Measurements from ENCODE around the gene ELAVL3.
"Not testable (repeated sequence)": the region's sequence is repeated elsewhere in the genome, so short reads cannot be mapped to it uniquely, and the experiment has no call there.

ELAVL3 gene

DNA sequence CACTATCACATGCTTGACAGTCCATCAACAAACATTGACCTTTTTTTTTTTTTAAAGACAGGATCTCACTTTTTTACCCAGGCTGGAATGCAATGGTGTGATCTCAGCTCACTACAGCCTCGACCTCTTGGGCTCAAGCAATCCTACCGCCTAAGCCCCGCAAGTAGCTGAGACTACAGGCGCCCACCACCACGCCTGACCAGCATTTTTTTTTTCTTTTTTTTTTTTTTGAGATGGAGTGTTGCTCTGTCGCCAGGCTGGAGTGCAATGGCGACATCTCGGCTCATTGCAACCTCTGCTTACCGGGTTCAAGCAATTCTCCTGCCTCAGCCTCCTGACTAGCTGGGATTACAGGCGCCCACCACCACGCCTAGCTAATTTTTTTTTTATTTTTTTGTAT is 21.9 kb downstream of the ELAVL3 start:
- not testable (repeated sequence) for DNase-seq (ENCODE audit: low read depth, low spot score)

DNA sequence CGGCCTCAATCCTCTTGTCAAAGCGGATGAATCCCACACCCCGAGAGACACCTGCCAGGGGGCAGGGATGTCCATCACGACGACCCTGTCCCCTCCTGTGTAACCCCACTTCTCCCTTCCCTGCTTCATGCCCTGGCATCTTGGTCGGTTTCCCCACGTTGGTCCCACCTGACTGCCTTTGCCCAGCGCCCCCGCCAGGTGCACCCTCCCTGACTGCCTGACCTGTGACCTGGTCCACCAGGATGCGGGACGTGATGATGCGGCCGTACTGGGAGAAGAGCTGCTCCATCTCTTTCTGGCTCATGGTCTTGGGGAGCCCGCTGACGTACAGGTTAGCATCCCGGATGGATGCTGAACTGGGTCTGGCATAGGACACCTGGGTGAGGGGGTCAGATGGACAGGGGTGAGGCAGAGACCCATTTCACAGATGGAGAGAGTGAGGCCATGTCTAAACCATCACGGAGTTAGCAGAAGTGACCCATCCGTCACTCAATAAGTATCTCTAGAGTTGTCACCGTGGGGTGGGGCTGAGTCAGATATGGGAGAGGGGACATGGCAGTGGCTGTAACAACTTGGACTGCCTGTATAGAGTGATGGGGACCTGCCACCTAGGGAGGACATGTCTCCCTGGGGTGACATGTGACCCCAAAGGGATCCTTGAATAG is 22.5 kb downstream of the ELAVL3 start:
- DNase-seq (ENCODE audit: low read depth, low spot score), result no peak

DNA sequence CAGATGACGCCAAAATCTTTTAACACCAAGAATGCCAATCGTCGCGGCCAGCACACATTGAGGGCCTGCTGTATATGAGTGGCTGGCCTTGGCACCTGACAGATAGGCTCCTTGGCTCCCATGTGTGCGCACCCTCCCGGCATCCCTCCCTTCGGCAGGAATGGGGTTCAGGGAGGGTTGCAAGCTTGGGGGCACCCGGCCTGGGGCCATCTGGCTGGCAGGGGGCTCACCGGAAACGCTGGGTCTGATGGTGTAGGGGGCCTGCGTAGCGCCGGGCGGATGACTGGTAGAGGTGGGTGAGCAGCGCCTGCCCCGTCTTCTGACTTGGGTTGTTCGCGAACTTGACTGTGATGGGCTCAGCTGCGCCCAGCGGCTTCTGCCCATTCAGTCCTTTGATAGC is 23.0 kb downstream of the ELAVL3 start:
- DNase-seq (ENCODE audit: low read depth, low spot score), result no peak

DNA sequence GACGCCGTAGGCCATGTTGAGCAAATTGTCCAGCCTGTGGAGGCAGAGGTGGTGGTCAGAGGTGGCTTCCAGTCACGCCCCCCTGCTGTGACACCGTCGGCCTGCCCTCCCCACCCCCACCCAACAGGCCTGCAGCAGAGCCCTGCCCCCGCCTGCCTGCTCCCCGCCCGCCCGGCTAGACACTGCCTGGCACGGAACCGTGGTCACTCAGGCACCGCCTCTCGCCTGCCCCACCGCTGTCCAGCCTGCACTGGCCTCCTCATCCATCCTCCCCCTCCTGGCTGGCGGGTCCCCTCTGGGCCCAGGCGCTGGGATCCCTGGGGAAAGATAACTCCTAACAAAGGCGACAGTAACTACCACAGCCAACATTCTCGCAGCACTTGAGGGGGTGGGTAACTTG is 23.7 kb downstream of the ELAVL3 start:
- DNase-seq (ENCODE audit: low read depth, low spot score), result no peak

DNA sequence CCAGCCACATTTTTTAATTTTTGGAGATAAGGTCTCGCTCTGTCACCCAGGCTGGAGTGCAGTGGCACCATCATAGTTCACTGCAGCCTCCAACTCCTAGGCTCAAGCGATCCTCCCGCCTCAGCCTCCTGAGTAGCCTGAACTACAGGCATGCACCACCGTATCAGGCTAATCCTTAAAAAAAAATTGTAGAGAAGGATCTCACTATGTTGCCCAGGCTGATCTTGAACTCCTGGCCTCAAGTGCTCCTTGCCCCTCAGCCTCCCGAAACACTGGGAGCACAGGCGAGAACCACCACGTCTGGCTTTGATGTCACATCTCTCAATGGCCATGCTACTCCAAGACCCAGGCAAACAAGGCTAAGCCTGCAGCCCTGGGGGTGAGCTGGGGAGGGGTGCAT is 24.2 kb downstream of the ELAVL3 start:
- no peak for DNase-seq (ENCODE audit: low read depth, low spot score)

DNA sequence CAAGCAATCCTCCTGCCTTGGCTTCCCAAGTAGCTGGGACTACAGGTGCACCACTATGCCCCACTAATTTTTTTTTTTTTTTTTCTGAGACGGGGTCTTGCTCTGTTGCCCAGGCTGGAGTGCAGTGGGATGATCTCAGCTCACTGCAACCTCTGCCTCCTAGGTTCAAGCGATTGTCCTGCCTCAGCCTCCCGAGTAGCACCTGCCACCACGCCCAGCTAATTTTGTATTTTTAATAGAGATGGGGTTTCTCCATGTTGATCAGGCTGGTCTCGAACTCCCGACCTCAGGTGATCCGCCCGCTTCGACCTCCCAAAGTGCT is 25.7 kb downstream of the ELAVL3 start:
- DNase-seq (ENCODE audit: low read depth, low spot score), result not testable (repeated sequence)

DNA sequence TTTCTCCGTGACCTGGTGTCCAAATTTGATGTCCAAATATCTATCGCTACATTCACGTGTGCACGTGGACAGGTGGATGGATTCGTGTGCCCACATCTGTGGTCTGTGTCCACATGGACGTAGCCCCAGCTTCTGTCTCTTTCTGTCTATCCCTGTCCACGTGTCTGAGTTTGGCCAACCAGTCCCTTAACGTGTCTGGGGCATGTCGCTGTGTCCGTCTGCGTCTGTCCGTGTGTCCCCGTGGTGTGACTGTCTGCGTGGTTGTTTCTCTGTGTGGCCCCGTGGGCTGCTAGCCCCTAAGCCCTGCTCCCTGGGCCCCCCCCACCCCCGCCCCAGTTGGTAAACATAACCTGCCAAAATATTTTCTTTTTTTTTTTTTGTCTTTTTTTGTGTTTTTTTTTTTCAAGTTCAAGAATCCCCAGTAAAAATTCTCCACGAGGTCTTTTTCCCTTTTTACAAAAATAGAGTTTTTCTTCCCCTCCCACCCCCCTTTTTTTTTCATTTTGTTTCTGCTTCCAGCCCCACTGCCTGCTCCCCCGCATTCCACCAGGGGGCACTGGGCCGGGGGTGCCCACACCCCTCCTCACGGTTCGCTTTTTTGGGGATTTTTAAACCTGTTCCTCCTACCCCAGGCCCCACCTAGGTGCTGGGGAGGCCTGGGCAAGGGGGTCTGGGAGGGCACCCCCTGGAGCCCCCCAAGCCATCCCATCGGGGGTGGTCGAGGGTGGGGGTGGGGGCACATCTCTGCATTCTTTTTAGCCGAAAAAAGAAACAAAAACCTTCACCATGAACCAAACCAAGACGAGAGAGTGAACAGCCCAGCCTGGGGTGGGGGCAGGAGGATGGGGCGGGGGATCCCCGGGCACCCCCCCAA is 27.1 kb downstream of the ELAVL3 start:
- no peak for DNase-seq (ENCODE audit: low read depth, low spot score)

DNA sequence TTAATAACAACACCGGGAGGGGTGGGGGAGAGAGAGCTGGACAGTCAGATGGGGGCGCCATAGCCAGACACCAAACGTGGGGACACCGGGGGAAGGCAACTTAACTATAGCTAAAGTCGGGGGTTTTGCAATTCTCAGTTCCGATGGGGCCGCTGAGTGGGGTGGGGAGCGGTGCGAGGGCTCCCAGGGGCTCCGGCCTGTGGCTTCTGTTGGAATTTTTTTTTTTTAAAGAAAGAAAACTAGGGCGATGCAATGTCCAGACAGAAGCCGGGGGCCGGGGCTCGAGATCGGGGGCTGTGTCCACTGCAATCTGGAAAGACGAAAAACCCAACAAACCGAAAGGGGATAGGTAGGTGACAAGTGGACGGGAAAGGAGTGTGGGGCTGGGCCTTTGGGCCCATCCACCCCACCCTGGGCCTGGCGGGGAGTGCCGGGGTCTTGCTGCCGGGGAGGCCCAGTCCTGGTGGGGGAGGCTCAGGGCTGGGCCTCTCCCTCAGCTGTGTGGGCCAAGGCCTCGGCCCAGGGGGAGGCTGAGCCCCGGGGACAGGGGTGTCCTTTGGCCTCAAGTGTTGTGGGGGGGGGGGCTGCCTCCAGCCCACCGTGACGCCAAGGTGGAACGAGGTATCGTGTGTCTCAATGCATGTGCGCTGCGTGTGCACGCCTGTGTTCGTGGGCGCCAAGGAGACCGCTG is 28.1 kb downstream of the ELAVL3 start:
- DNase-seq (ENCODE audit: low read depth, low spot score), result no peak

DNA sequence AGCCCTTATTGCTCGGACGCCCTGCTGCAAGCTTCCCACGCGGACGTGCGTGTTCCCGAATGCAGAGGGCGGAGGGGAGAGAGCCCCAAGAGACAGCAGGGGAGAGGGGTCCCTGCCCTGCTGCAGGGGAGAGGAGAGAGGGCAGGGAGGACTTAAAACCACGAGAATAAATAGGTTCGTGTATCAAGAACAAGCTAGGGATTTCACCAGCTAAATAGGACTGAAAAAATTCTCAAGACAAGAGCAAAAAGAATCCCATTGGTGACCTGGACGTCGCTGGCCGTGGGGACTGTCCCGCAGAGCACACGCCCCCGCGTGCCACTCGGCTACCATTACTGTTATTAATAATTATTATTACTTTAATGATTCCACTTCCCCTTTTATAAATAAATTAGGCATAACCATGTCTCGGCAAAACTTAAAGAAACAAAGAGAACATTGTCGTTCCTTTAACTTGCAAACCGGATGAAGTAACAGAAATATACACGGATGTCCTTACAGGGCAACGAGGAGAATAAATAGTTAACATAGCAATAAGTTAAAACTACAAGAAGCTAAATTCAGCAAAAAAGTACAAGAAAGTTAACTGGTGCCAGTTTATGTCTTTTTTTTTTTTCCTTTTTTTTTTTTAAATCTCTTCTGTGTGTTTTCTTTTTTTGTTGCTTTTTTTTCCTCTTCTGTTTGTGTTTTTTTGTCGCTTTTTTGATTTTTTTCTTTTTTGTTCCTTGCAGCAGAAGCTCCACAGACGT is 28.8 kb downstream of the ELAVL3 start:
- no peak for DNase-seq (ENCODE audit: low read depth, low spot score)

DNA sequence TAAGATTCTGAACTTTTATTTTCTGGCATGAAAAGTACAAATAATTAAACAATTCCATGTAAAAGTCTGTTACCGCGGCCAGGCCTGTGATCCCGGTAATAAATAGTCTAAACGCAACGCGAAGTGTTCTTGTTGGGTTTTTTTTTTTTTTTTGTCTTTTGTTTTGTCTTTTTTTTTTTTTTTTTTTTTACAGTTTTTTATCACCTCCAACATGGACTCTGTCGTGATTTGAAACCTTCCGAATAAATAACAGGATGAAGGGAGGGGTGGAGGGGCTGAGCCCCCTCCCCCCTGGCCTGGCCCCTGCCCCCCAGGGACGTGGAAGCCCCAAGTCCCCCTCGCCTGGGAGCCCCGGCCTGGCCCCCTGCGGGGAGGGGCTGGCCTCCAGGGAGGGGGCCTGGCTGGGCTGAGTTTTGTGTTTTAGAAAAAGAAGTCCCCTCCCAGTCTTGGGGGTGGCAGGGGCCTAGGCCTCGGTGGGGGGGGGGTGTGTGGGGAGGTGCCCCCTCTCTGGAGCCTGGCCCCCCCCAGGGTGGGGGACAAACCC is 29.4 kb downstream of the ELAVL3 start:
- DNase-seq (ENCODE audit: low read depth, low spot score), result no peak

DNA sequence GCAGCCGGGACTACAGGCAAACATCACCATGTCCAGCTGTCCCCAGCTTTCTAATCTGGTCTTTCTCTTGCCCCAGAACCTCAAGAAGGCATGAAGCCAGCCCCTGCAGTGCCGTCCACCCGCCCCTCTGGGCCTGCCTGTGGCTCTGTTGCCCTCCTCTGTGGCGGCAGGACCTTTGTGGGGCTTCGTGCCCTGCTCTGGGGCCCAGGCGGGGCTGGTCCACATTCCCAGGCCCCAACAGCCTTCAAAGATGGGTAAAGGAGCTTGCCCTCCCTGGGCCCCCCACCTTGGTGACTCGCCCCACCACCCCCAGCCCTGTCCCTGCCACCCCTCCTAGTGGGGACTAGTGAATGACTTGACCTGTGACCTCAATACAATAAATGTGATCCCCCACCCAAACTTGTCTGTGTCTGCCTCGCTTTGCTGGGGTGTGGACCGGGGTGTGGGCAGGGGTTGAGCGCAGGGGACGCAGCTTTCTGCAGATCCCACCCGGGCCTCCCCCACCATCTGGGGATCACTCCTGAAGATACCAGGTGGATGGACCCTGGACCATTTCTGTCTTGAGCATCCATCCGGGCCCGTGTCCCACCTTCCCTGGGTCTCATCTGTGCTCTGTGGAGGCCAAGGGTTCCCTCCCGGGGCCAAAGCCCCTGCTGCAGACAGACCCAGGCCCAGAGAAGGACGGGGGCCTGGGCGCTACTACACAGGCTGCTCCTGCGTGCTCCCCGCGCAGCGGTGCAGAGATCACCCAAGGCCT is 30.1 kb downstream of the ELAVL3 start:
- DNase-seq (ENCODE audit: low read depth, low spot score), result no peak

DNA sequence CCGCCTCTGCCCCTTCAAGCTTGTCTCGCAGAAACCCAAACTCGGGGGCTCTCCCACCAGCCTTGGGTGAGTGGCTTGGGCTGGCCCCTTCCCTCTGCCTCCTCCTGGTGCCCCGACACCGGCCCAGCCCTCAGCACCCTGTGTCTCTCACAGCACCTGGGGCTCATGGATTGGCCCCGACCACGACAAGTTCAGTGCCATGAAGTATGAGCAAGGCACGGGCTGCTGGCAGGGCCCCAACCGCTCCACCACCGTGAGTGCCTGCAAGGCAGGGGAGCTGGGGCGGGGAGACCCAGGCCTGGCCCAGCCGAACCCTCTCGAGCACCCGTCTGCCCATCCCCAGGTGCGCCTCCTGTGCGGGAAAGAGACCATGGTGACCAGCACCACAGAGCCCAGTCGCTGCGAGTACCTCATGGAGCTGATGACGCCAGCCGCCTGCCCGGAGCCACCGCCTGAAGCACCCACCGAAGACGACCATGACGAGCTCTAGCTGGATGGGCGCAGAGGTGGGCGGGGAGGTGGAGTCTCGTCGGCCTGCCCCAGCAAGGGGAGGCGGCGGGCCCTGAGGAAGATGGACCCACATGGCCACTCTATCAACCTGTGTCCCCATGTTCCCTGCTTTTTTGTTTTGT is 31.8 kb downstream of the ELAVL3 start:
- DNase-seq (ENCODE audit: low read depth, low spot score), result no peak

DNA sequence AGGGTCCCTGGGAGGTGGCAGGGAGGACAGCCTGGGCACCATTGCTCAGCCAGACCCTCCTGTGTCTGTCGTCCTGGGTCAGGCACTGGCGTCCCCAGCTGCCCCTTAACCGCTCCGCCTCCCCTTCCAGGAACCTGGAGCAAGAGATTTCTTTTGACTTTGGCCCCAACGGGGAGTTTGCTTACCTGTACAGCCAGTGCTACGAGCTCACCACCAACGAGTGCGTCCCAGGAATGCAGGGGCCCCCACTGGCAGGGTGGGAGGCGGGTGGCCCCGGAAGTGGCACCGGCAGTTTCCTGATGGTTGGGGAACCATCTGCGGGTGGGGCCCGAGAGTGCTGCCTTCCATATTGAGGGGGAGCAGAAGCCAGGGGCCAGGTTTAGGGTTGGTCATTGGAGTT is 32.4 kb downstream of the ELAVL3 start:
- DNase-seq (ENCODE audit: low read depth, low spot score), result no peak

DNA sequence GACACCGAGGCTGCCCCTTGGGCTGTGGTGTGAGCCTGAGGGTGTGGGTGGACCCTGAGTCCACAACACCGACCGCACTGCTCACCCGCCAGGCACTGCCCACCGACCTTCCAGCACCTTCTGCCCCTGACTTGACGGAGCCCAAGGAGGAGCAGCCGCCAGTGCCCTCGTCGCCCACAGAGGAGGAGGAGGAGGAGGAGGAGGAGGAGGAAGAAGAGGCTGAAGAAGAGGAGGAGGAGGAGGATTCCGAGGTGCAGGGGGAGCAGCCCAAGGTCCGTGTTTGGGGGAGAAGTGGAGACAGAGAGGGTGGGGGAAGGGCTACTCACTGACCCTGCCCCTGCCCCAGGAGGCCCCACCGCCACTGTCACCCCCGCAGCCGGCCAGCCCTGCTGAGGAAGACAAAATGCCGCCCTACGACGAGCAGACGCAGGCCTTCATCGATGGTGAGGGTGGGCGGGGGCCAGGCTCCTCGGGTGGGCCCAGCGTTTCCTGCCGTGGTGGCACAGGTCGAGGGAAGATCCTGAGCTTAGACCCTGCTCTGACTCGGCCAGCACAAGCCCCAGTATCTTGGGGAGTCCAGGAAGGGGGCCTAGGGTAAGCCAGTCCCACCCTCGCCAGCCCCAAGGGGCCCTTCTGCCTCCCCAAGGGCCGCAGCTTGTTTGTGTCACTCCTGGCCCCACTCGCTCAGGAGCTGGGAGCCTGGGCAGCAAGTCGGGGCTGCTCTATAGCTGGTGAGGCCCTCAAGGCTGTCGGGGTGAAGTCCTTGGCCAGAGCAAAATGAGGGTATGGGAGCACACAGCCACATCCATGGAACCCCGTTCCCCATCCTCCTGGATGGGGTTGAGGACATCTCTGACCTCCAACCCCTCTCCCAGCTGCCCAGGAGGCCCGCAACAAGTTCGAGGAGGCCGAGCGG is 33.2 kb downstream of the ELAVL3 start:
- no peak for DNase-seq (ENCODE audit: low read depth, low spot score)

DNA sequence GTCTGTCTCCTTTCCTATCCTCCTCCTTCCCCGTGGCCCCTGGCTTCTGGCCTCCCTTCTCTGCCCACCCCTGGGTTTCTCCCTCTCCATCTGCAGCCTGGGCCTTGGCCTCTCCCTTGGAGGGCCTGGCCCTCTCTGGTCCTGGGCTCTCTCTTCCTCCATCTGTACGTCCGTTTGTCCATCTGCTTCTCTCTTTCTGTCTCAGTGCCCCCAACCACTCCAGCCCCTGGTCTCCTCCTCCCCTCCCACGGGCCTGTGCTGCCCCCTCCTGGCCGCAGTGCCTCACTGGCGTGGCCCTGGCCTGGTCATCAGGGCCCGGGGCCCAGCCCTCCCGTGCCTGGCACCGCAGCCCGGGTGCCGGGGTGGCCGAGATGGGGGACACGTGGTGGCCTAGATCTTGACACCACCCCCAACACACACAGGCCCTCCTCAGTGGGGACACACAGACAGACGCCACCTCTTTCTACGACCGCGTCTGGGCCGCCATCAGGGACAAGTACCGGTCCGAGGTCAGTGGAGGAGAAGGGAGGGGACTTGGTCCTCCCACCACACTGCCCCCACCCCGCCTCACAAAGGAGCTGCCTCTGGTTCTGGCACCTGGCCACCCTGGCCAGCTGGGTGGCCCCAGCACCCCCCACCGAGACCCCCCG is 34.1 kb downstream of the ELAVL3 start:
- no peak for DNase-seq (ENCODE audit: low read depth, low spot score)

DNA sequence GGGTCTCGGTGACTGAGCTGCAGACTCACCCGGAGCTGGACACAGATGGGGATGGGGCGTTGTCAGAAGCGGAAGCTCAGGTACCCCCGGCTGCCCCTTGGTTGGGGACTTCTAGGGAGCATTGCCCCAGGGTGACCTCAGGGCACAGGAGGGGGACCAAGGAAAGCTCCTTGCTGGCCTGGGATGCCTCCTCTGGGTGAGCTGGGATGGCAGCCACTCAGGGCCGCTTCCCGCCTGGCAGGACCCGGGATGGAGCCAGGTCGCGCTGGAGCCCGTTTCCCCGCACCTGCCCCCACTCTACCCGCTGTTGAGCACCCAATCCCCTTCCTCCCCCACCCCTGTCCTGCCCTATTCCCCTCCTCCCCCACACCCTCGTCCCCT is 34.6 kb downstream of the ELAVL3 start:
- DNase-seq (ENCODE audit: low read depth, low spot score), result no peak

DNA sequence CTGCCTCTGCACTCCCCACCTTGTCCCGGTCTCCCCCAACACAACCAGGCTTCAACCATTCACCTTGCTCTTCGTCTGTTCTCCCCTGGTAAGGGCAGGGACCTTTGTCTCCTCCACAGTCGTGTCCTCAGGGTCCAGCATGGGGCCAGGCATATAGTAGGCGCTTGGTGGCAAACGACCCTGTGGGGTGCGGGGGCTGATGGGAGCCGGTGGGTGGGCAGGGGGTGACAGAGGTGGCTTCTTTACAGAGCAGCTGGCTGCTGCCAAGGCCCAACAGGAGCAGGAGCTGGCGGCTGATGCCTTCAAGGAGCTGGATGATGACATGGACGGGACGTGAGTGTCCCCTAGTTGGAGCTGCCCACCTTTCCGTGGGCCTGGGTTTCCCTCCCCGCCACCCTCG is 35.7 kb downstream of the ELAVL3 start:
- no peak for DNase-seq (ENCODE audit: low read depth, low spot score)

DNA sequence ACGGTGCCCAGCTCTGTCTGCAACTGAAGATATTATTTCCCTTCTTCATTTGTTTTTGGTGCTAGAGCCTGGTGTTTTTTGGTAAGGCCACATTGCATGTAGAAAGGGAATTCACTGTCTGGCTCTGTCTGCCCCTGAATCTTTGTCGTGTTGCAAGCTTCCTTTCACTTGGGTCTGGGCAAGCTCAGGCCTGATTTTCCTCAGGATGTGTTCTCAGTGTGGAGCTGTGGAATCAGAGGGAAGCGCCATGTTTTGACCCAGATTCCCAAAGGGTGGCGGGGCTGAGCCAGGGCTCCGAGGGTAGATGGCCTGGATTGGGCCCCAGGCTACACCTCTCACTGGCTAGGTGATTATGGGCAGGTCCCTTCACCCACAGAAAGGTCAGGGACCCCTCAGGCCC is 36.8 kb downstream of the ELAVL3 start:
- no peak for DNase-seq (ENCODE audit: low read depth, low spot score)

DNA sequence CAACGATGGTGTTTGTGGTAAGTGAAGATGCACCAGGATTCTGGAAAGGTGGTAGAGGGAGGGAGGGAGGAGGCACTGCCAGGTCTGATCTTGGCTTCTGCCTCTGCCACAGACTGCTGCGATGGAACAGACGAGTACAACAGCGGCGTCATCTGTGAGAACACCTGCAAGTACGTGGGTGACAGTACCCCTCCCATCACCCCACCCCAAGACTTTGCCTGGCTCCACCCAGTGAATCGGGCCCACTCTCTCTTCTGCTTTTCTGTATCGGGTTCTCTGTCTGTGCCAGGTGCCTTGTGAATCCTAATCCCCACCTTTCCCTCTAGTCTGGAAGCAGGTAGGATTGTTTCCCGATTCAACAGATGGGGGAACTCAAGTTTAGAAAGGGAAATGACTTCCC is 42.9 kb downstream of the ELAVL3 start:
- DNase-seq (ENCODE audit: low read depth, low spot score), result no peak

Measured in iPS DF 19.7 (cell line).